Trophoblast cell (in vitro differentiated cells and primary cell): Measurements from ENCODE around the gene RBP5.

Experiments used
- DNase-seq, 2 donors: peaks; one replicate each; pipeline ENCODE4 v3.0.0-alpha.2; 2016
- H2AFZ ChIP-seq: 2 replicates; pipeline ENCODE4 v1.6.1; 2013; ENCODE audit warnings: low read length, moderate library complexity, mild to moderate bottlenecking; ENCODE audit not compliant: insufficient read depth, poor library complexity
- H2AK5ac ChIP-seq: 2 replicates; pipeline ENCODE4 v1.6.1; 2013; ENCODE audit warnings: mild to moderate bottlenecking, low read length
- H2BK120ac ChIP-seq: 2 replicates; pipeline ENCODE4 v1.6.1; 2013; ENCODE audit warnings: low read length, mild to moderate bottlenecking, moderate library complexity; ENCODE audit not compliant: insufficient read depth, poor library complexity
- H2BK12ac ChIP-seq: 2 replicates; pipeline ENCODE4 v1.6.1; 2013; ENCODE audit warnings: mild to moderate bottlenecking, low read length, moderate library complexity
- H2BK5ac ChIP-seq: 2 replicates; pipeline ENCODE4 v1.6.1; 2013; ENCODE audit warnings: low read length, low read depth, moderate library complexity, mild to moderate bottlenecking; ENCODE audit not compliant: poor library complexity
- H3K14ac ChIP-seq: 2 replicates; pipeline ENCODE4 v1.6.1; 2013; ENCODE audit warnings: mild to moderate bottlenecking, low read length
- H3K18ac ChIP-seq: 2 replicates; pipeline ENCODE4 v1.6.1; 2013; ENCODE audit warnings: mild to moderate bottlenecking, low read length
- H3K23ac ChIP-seq: 2 replicates; pipeline ENCODE4 v1.6.1; 2013; ENCODE audit warnings: low read length
- H3K27ac ChIP-seq: 2 replicates; pipeline ENCODE4 v1.5.1; 2013; ENCODE audit warnings: low read depth, mild to moderate bottlenecking, inconsistent platforms, low read length, moderate library complexity
- H3K27me3 ChIP-seq: 2 replicates; pipeline ENCODE4 v1.6.1; 2013; ENCODE audit warnings: inconsistent platforms, mild to moderate bottlenecking, low read length, moderate library complexity; ENCODE audit not compliant: insufficient read depth
- H3K36me3 ChIP-seq, 2 experiments: 1 replicate in 1 of 2; 2 replicates in 1 of 2; pipeline ENCODE4 v1.6.1; 2013; ENCODE audit warnings: low read length in 2 of 2, mild to moderate bottlenecking in 2 of 2, moderate library complexity in 1 of 2; ENCODE audit not compliant: insufficient read depth in 2 of 2, control insufficient read depth in 1 of 2
- H3K4ac ChIP-seq: 2 replicates; pipeline ENCODE4 v1.6.1; 2013; ENCODE audit warnings: low read depth, mild to moderate bottlenecking, low read length, moderate library complexity
- H3K4me1 ChIP-seq, 2 experiments: 1 replicate in 1 of 2; 2 replicates in 1 of 2; pipeline ENCODE4 v1.6.1; 2013; ENCODE audit warnings: low read length in 2 of 2, mild to moderate bottlenecking in 2 of 2, moderate library complexity in 1 of 2; ENCODE audit not compliant: insufficient read depth in 2 of 2, control insufficient read depth in 1 of 2
- H3K4me2 ChIP-seq: 2 replicates; pipeline ENCODE4 v1.6.1; 2013; ENCODE audit warnings: inconsistent platforms, mild to moderate bottlenecking, low read length, moderate library complexity
- H3K4me3 ChIP-seq: 2 replicates; pipeline ENCODE4 v1.5.1; 2013; ENCODE audit warnings: mild to moderate bottlenecking, low read depth, low read length, inconsistent platforms
- H3K79me1 ChIP-seq: one replicate; pipeline ENCODE4 v1.6.1; 2013; ENCODE audit warnings: low read length
- H3K79me2 ChIP-seq: 2 replicates; pipeline ENCODE4 v1.6.1; 2013; ENCODE audit warnings: low read length, mild to moderate bottlenecking; ENCODE audit not compliant: control insufficient read depth, insufficient read depth, poor library complexity
- H3K9ac ChIP-seq: 2 replicates; pipeline ENCODE4 v1.6.1; 2013; ENCODE audit warnings: mild to moderate bottlenecking, low read length
- H3K9me3 ChIP-seq: 2 replicates; pipeline ENCODE4 v1.6.1; 2013; ENCODE audit warnings: low read depth, mild to moderate bottlenecking, control low read depth, inconsistent platforms, low read length; ENCODE audit not compliant: insufficient read depth
- H4K12ac ChIP-seq: 2 replicates; pipeline ENCODE4 v1.6.1; 2013; ENCODE audit warnings: low read depth, mild to moderate bottlenecking, low read length, moderate library complexity
- H4K8ac ChIP-seq: 2 replicates; pipeline ENCODE4 v1.6.1; 2013; ENCODE audit warnings: low read depth, mild to moderate bottlenecking, low read length, moderate library complexity
- H4K91ac ChIP-seq: one replicate; pipeline ENCODE4 v1.6.1; 2013; ENCODE audit warnings: low read depth, mild to moderate bottlenecking, low read length, moderate library complexity
- WGBS: extraction: QIAGEN DNeasy Blood & Tissue Kit; methylation state at CpG from one replicate; pipeline ENCODE4 v1.1.7; 2013; ENCODE audit warnings: missing lambda C conversion rate; ENCODE audit not compliant: insufficient read length, insufficient coverage; ENCODE audit errors: extremely low coverage; 5-methylcytosine and 5-hydroxymethylcytosine counted together

The RBP5 gene

DNA sequence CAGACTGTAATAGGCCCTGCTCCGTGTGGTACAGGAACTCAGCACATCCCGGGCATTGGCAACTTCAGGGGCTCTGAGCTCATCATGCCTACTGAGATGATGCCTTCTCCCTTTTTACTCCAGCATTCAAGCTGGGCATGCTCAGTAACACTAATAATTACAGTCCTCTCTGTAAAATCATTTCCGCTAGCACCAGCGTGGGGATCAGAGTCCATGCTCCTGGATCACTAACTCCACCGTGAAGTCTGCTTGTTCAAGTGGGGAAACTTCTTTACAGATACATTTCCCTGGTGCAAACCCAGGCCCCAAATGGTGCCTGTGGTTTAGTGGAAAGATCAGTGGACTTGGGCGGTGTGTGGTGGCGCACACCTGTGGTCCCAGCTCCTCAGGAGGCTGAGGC lies 18.2 kb upstream of the RBP5 start:
- Histone ChIP-seq H3K27ac (no peak overlapping the region), H3K23ac (no peak overlapping the region), H3K18ac (no peak overlapping the region), H2BK120ac (no peak overlapping the region), H3K4me1 (peaks cover 0 to 2% of the 10 kb centered on the region in 2 experiments), H3K4ac (no peak overlapping the region), H3K36me3 (peaks cover 19 to 34% of the 10 kb centered on the region in 2 experiments), H2AFZ (no peak overlapping the region), H3K14ac (no peak overlapping the region), H4K12ac (no peak overlapping the region), H3K79me2 (no peaks in the 10 kb centered on the region), H4K8ac (no peak overlapping the region), H3K9me3 (peaks cover 1% of the 10 kb centered on the region), H3K4me3 (no peak overlapping the region), H3K9ac (no peak overlapping the region), H4K91ac (no peak overlapping the region), H3K4me2 (no peak overlapping the region), H3K79me1 (no peaks in the 10 kb centered on the region), H2BK12ac (no peak overlapping the region), H2AK5ac (no peak overlapping the region), H2BK5ac (no peak overlapping the region), H3K27me3 (no peaks in the 10 kb centered on the region)
- DNase-seq = no peak
- whole genome bisulfite sequencing = no CpG with 5 or more reads among the region's 7 CpGs

GRCh38 chr12:7146228-7146627 lies 17.5 kb upstream of the RBP5 start:
- Histone ChIP-seq H3K4me3 (no peak overlapping the region), H2BK120ac (no peak overlapping the region), H3K23ac (no peak overlapping the region), H3K27me3 (no peaks in the 10 kb centered on the region), H3K79me1 (no peaks in the 10 kb centered on the region), H4K12ac (no peak overlapping the region), H3K9me3 (peaks cover 1% of the 10 kb centered on the region), H3K4me1 (peaks cover 0 to 2% of the 10 kb centered on the region in 2 experiments), H3K4me2 (no peak overlapping the region), H3K18ac (no peak overlapping the region), H3K27ac (no peak overlapping the region), H2AFZ (no peak overlapping the region), H2BK5ac (no peak overlapping the region), H3K36me3 (peaks cover 21 to 36% of the 10 kb centered on the region in 2 experiments), H3K14ac (no peak overlapping the region), H2BK12ac (no peak overlapping the region), H3K4ac (no peak overlapping the region), H4K91ac (no peak overlapping the region), H3K9ac (no peak overlapping the region), H3K79me2 (no peaks in the 10 kb centered on the region), H4K8ac (no peak overlapping the region), H2AK5ac (no peak overlapping the region)
- peak in 1 of 2 donors; percentile 54 for DNase-seq
- WGBS = no CpG with 5 or more reads among the region's 7 CpGs

DNA sequence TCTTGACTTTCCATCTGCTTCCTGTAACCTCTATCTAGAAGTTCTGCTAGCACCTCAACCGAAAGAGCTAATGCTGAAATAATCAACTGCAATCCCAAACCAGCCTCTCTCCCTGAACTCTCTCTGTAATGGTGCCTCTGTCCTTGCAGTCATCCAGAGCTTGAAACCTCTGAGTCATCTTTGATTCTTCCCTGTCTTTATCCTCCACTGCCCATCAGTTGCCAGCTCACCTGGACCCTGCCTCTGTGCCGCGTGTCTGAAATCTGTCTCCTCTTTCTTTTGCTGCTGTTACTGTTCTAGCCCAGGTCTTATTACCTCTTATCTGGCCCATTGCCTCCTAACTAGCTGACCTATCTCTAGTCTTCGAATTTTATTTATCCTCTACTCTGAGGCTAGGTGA lies 17.0 kb upstream of the RBP5 start:
- Histone ChIP-seq H3K4me3 (no peak overlapping the region), H2BK12ac (no peak overlapping the region), H4K91ac (no peak overlapping the region), H3K36me3 (peaks cover 18 to 35% of the 10 kb centered on the region in 2 experiments), H2BK5ac (no peak overlapping the region), H3K79me2 (no peaks in the 10 kb centered on the region), H3K14ac (no peak overlapping the region), H3K4me2 (no peak overlapping the region), H3K4me1 (peaks cover 0 to 2% of the 10 kb centered on the region in 2 experiments), H3K27ac (no peak overlapping the region), H2AK5ac (no peak overlapping the region), H4K12ac (no peak overlapping the region), H3K79me1 (no peaks in the 10 kb centered on the region), H2BK120ac (no peak overlapping the region), H3K4ac (no peak overlapping the region), H3K9me3 (peaks cover 1% of the 10 kb centered on the region), H4K8ac (no peak overlapping the region), H3K23ac (no peak overlapping the region), H3K27me3 (no peaks in the 10 kb centered on the region), H2AFZ (no peak overlapping the region), H3K9ac (no peak overlapping the region), H3K18ac (no peak overlapping the region)
- DNase-seq = peak in 1 of 2 donors; percentile 32
- WGBS = no CpG with 5 or more reads among the region's 4 CpGs

- Histone ChIP-seq H3K27me3 (no peaks in the 10 kb centered on the region), H3K36me3 (peaks cover 11 to 24% of the 10 kb centered on the region in 2 experiments), H3K9ac (no peak overlapping the region), H2AFZ (no peak overlapping the region), H3K4me3 (no peak overlapping the region), H3K4me2 (no peak overlapping the region), H3K18ac (no peak overlapping the region), H3K79me1 (no peaks in the 10 kb centered on the region), H2BK5ac (no peak overlapping the region), H3K23ac (no peak overlapping the region), H3K9me3 (peaks cover 1% of the 10 kb centered on the region), H2AK5ac (no peak overlapping the region), H3K4me1 (peaks cover 0 to 2% of the 10 kb centered on the region in 2 experiments), H3K14ac (no peak overlapping the region), H4K8ac (no peak overlapping the region), H3K27ac (no peak overlapping the region), H2BK12ac (no peak overlapping the region), H2BK120ac (no peak overlapping the region), H3K79me2 (no peaks in the 10 kb centered on the region), H3K4ac (no peak overlapping the region), H4K12ac (no peak overlapping the region), H4K91ac (no peak overlapping the region)
- WGBS = no CpG with 5 or more reads among the region's 11 CpGs
- DNase-seq = peak in 1 of 2 donors; percentile 68
These were observed 15.9 kb upstream of the RBP5 start for GRCh38 chr12:7144414-7145120.
